Activated CD4-positive, CD25-positive, alpha-beta regulatory T cell treated with anti-CD3 and anti-CD28 coated beads, Interleukin-2, amount 50 U/mL, for 16 hours (primary cell): ENCODE results near the gene GNPTAB.
"Not testable (repeated sequence)": the region's sequence is repeated elsewhere in the genome, so short reads cannot be mapped to it uniquely, and the experiment has no call there.

Experiments
- DNase-seq: peaks from one replicate; pipeline ENCODE4 v3.0.0-alpha.2; 2020; ENCODE audit warnings: low read depth, low spot score

The GNPTAB gene

GRCh38 chr12:101737476-101737875 is 93.3 kb downstream of the GNPTAB start:
- DNase-seq = no peak

GRCh38 chr12:101734482-101734881 is 96.3 kb downstream of the GNPTAB start:
- DNase-seq = not testable (repeated sequence)

- no peak for DNase-seq
These were observed 97.6 kb downstream of the GNPTAB start for GRCh38 chr12:101733166-101733565.

GRCh38 chr12:101732318-101732717 is 98.4 kb downstream of the GNPTAB start:
- DNase-seq = no peak

- DNase-seq = no peak
These were observed 100.9 kb downstream of the GNPTAB start for GRCh38 chr12:101729842-101730241.

- no peak for DNase-seq
These were observed 103.7 kb downstream of the GNPTAB start for GRCh38 chr12:101727098-101727497.

- DNase-seq = no peak
These were observed 108.4 kb downstream of the GNPTAB start for GRCh38 chr12:101722392-101722791.

- no peak for DNase-seq
These were observed 110.6 kb downstream of the GNPTAB start for GRCh38 chr12:101720118-101720517.

GRCh38 chr12:101719566-101719965 is 111.2 kb downstream of the GNPTAB start:
- no peak for DNase-seq

- no peak for DNase-seq
These were observed 115.8 kb downstream of the GNPTAB start for GRCh38 chr12:101714877-101715444.

GRCh38 chr12:101713930-101714329 is 116.8 kb downstream of the GNPTAB start:
- no peak for DNase-seq

GRCh38 chr12:101713059-101713682 is 117.6 kb downstream of the GNPTAB start:
- no peak for DNase-seq

GRCh38 chr12:101710288-101710687 is 120.5 kb downstream of the GNPTAB start:
- no peak for DNase-seq

GRCh38 chr12:101707131-101707782 is 123.5 kb downstream of the GNPTAB start:
- DNase-seq = no peak

- no peak for DNase-seq
These were observed 124.4 kb downstream of the GNPTAB start for GRCh38 chr12:101706403-101706802.

- DNase-seq = no peak
These were observed 127.3 kb downstream of the GNPTAB start for GRCh38 chr12:101703487-101703886.

GRCh38 chr12:101700299-101700820 is 130.4 kb downstream of the GNPTAB start:
- no peak for DNase-seq

- DNase-seq = no peak
These were observed 131.9 kb downstream of the GNPTAB start for GRCh38 chr12:101698800-101699347.

- DNase-seq = no peak
These were observed 132.6 kb downstream of the GNPTAB start for GRCh38 chr12:101697930-101698799.

- peak; percentile 14 for DNase-seq
These were observed 133.4 kb downstream of the GNPTAB start, which contains the start of gene CHPT1 for GRCh38 chr12:101697197-101697929. TSS of gene CHPT1 (plus strand) at chr12:101697640. CDS start at chr12:101697862, 222 bp downstream.
